Tibial nerve (tissue), 3 donors: Measurements from ENCODE around the gene STAB2.
A peak's percentile ranks its signal among the peaks of the same experiment; 100 is the strongest.

ENCODE experiments used
- CTCF ChIP-seq, 5 experiments: fragments of 200-600 bp in 3 of 5; fragments of 450-650 bp in 2 of 5; sonication (generic) in 3 of 5; IDR thresholded peaks; one replicate each; pipeline ENCODE4 v1.5.1; 2016 to 2019; ENCODE audit warnings: antibody characterized with exemption in 5 of 5, mild to moderate bottlenecking in 3 of 5, moderate library complexity in 2 of 5
- POLR2A ChIP-seq, 2 donors: fragments of 450-650 bp; IDR thresholded peaks; one replicate each; pipeline ENCODE4 v1.6.1; 2017; ENCODE audit warnings: antibody characterized with exemption in 2 of 2, mild to moderate bottlenecking in 2 of 2, moderate library complexity in 2 of 2

GRCh38 chr12:103632554-103633216, 45.6 kb downstream of the STAB2 start:
- TF ChIP-seq CTCF (IDR thresholded peaks at IDR 0.05) (peak in 2 of 5 experiments; percentile 20 to 23), POLR2A (IDR thresholded peaks at IDR 0.05) (no peak)
